Stimulated activated CD4-positive, alpha-beta T cell treated with anti-CD3 and anti-CD28 coated beads, TNF-alpha, amount 100 ng/mL, for 24 hours (primary cell): ENCODE measurements around the gene SLC9A2.
A peak's percentile ranks its signal among the peaks of the same experiment; 100 is the strongest.

Source experiments
- DNase-seq, 3 experiments: peaks; one replicate each; pipeline ENCODE4 v3.0.0-alpha.2; 2020; ENCODE audit warnings: low read depth in 3 of 3

SLC9A2 gene

GRCh38 chr2:102735416-102736109, 116.2 kb downstream of the SLC9A2 start:
- DNase-seq, result no peak

DNA sequence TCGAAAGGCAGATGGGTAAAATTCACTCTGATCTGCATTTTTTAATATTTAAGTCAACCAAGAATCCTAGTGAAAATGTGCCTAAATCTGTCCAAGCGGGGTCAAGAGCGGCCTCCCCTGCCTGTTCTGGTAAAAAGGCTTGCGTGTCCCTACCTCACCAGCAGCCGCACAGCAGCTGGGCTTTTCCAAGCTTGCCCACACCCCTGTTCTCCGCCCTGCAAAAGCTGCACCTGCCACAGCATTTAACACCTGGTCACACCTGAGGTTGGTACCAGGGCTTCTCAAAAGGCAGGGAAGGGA, 116.7 kb downstream of the SLC9A2 start:
- no peak for DNase-seq

GRCh38 chr2:102736410-102737409, 117.4 kb downstream of the SLC9A2 start:
- DNase-seq, result peak; percentile 76 to 85 (median 78)

GRCh38 chr2:102737431-102737830, 118.1 kb downstream of the SLC9A2 start:
- DNase-seq, result no peak

GRCh38 chr2:102743259-102743658, 123.9 kb downstream of the SLC9A2 start:
- no peak for DNase-seq

DNA sequence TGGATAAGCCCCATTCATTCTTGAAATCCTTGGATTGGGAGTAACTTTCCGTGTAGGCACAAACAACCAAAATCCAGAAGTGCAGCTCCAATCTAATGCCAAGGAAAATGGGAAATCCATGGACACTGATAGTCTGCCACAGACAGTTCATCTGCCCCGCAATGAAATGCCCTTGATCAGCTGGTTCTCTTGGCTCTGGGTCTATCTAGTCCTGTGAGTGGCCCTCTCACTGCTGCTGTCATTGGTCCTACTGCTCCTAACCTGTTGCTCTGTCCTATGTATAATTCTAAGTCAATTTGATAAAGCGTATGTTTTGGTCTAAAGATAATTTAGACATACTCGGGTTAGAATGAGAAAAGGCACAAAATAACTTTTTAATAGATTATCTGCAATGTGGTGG, 128.8 kb downstream of the SLC9A2 start:
- DNase-seq, result no peak

GRCh38 chr2:102749938-102750337, 130.6 kb downstream of the SLC9A2 start:
- no peak for DNase-seq

DNA sequence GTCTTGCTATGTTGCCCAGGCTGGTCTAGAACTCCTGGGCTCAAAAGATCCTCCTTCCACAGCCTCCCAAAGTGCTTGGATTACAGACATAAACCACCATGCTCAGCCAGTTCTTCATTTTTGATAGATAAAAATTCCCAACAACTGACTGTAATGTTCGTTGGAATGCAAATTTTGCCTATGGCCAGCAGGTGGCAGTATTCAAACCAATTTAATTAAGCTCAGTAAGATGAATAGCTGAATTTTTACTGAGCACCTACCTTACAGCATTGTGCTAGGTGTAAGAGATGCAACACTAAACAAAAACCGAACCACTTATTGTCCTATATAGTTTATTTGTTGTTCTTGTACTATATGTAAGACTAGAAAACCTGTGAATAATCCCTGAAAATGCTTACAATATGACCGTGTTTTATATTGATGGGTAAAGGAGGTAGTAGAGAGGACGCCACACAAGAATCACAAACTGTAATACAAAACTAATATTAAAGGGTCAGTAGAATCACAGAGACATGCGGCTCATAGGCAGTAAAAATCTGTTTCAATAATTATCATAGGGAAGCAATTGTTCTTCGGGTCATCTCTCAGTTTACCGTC, 134.3 kb downstream of the SLC9A2 start:
- DNase-seq, result peak in 1 of 3 experiments; percentile 6

DNA sequence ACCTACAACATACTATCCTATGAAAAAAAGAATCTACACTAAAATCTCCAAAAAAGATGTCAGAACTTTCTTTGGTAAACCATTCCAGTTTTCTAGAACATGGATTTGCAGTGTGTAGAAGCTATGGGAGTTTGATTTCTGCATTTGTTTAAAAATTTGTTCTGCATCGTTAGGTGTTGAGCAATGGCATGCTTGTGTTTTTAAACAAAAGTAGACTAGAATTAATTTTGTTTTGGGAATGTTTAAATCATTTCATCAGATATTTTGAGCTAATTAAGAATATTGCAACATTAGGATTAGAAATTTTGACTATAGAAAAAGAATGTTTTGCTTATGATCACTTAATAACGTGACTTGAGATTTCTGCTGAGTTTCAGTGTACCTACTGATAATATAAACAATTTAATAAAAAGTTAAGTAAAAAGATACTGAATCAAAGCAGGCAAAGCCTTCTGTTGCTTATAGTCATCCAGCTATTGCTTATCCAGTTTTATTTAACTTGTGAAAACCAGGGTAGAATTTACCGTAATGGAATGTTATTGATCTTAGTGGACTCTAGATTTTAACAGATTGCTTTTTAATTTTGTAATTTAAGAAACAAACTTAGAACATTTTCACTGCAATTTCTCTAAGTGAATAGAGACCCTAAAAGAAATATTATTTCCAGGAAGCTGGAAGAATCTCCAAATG, 135.2 kb downstream of the SLC9A2 start:
- no peak for DNase-seq

DNA sequence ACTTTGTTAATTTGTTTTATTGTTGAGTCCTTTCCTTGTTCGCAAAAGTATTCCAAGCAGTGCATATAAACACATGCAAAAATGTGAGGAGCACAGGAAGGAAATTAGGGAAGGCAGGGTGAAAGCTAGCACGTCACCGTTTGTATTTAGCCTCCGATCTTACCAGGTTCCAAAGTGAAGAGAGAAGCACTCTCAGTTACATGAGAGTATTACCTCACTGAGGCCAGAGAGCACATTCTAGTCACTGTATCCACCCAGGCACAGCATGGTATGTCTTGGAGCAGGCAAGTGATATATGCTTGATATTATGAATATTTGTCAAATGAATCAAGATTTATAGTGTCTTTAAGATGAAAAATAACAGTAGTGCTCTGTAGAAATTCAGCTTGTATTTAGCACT, 135.9 kb downstream of the SLC9A2 start:
- no peak for DNase-seq

- DNase-seq, result no peak
These were observed 139.1 kb downstream of the SLC9A2 start for GRCh38 chr2:102758439-102758838.
